ENCODE measurements around the gene TRPV4.

GRCh38 chr12:109757671-109758265, 75.4 kb downstream of the TRPV4 start:
- no peak for TF ChIP-seq POLR2A (IDR thresholded peaks at IDR 0.05)
- TF ChIP-seq, protein P1, sequence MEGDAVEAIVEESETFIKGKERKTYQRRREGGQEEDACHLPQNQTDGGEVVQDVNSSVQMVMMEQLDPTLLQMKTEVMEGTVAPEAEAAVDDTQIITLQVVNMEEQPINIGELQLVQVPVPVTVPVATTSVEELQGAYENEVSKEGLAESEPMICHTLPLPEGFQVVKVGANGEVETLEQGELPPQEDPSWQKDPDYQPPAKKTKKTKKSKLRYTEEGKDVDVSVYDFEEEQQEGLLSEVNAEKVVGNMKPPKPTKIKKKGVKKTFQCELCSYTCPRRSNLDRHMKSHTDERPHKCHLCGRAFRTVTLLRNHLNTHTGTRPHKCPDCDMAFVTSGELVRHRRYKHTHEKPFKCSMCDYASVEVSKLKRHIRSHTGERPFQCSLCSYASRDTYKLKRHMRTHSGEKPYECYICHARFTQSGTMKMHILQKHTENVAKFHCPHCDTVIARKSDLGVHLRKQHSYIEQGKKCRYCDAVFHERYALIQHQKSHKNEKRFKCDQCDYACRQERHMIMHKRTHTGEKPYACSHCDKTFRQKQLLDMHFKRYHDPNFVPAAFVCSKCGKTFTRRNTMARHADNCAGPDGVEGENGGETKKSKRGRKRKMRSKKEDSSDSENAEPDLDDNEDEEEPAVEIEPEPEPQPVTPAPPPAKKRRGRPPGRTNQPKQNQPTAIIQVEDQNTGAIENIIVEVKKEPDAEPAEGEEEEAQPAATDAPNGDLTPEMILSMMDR (IDR thresholded peaks at IDR 0.05), result no peak
- no peak for TF ChIP-seq POLR2AphosphoS5 (IDR thresholded peaks at IDR 0.05; ENCODE audit: insufficient read depth in 1 of 2, low read depth in 1 of 2)

Measured in vagina (tissue), 2 donors.